Measurements from ENCODE around the gene NAV2.

Gene NAV2

GRCh38 chr11:19963697-19964387 lies 251.2 kb downstream of the NAV2 start:
- no peak overlapping the region for H3K9ac ChIP-seq (ENCODE audit: low read length)
- no peak overlapping the region for H4K91ac ChIP-seq (ENCODE audit: low read depth, low read length)
- no peak overlapping the region for H3K4me2 ChIP-seq (ENCODE audit: low read length)
- peaks cover 3 to 8% of the 10 kb centered on the region in 2 experiments for H3K4me1 ChIP-seq (ENCODE audit: control insufficient read depth in 1 of 2, insufficient read depth in 2 of 2, low read length in 2 of 2)
- peaks cover 2% of the 10 kb centered on the region for H3K9me3 ChIP-seq (ENCODE audit: insufficient read depth, low read depth, low read length)
- H4K12ac ChIP-seq (ENCODE audit: low read depth, low read length): no peak overlapping the region
- no CpG with 5 or more reads among the region's 13 CpGs for WGBS (ENCODE audit: extremely low coverage, insufficient coverage, insufficient read length)
- no peak overlapping the region for H2AK5ac ChIP-seq (ENCODE audit: low read length)
- H3K4me3 ChIP-seq (ENCODE audit: low read depth, low read length): no peak overlapping the region
- H3K79me2 ChIP-seq (ENCODE audit: control insufficient read depth, insufficient read depth, low read length, poor library complexity): no peaks in the 10 kb centered on the region
- no peak overlapping the region for H3K27ac ChIP-seq (ENCODE audit: low read depth, low read length)
- no peak overlapping the region for H3K4ac ChIP-seq (ENCODE audit: low read depth, low read length)
- no peak overlapping the region for H2BK5ac ChIP-seq (ENCODE audit: low read depth, low read length, poor library complexity)
- peak; percentile 44 to 69 for DNase-seq
- H3K79me1 ChIP-seq (ENCODE audit: low read length): no peaks in the 10 kb centered on the region
- H3K36me3 ChIP-seq (ENCODE audit: control insufficient read depth in 1 of 2, insufficient read depth in 2 of 2, low read length in 2 of 2): no peaks in the 10 kb centered on the region
- H3K14ac ChIP-seq (ENCODE audit: low read length): no peak overlapping the region
- no peak overlapping the region for H2AFZ ChIP-seq (ENCODE audit: insufficient read depth, low read length, poor library complexity)
- no peak overlapping the region for H3K18ac ChIP-seq (ENCODE audit: low read length)
- no peak overlapping the region for H3K23ac ChIP-seq (ENCODE audit: low read length)
- no peak overlapping the region for H2BK120ac ChIP-seq (ENCODE audit: insufficient read depth, low read length, poor library complexity)
- no peak overlapping the region for H2BK12ac ChIP-seq (ENCODE audit: low read length)
- no peaks in the 10 kb centered on the region for H3K27me3 ChIP-seq (ENCODE audit: insufficient read depth, low read length)
- no peak overlapping the region for H4K8ac ChIP-seq (ENCODE audit: low read depth, low read length)

- Histone ChIP-seq H3K23ac (ENCODE audit: low read length) (no peak overlapping the region), H3K27me3 (ENCODE audit: insufficient read depth, low read length) (no peaks in the 10 kb centered on the region), H3K9ac (ENCODE audit: low read length) (no peak overlapping the region), H2BK5ac (ENCODE audit: low read depth, low read length, poor library complexity) (no peak overlapping the region), H3K9me3 (ENCODE audit: insufficient read depth, low read depth, low read length) (peaks cover 2% of the 10 kb centered on the region), H2BK120ac (ENCODE audit: insufficient read depth, low read length, poor library complexity) (no peak overlapping the region), H4K8ac (ENCODE audit: low read depth, low read length) (no peak overlapping the region), H2AFZ (ENCODE audit: insufficient read depth, low read length, poor library complexity) (no peak overlapping the region), H4K91ac (ENCODE audit: low read depth, low read length) (no peak overlapping the region), H3K36me3 (ENCODE audit: control insufficient read depth in 1 of 2, insufficient read depth in 2 of 2, low read length in 2 of 2) (no peaks in the 10 kb centered on the region), H3K4me3 (ENCODE audit: low read depth, low read length) (no peak overlapping the region), H2AK5ac (ENCODE audit: low read length) (no peak overlapping the region), H3K4me1 (ENCODE audit: control insufficient read depth in 1 of 2, insufficient read depth in 2 of 2, low read length in 2 of 2) (peaks cover 3 to 8% of the 10 kb centered on the region in 2 experiments), H3K27ac (ENCODE audit: low read depth, low read length) (no peak overlapping the region), H3K79me1 (ENCODE audit: low read length) (peaks cover 2% of the 10 kb centered on the region), H3K4me2 (ENCODE audit: low read length) (no peak overlapping the region), H3K18ac (ENCODE audit: low read length) (no peak overlapping the region), H3K4ac (ENCODE audit: low read depth, low read length) (no peak overlapping the region), H2BK12ac (ENCODE audit: low read length) (no peak overlapping the region), H3K79me2 (ENCODE audit: control insufficient read depth, insufficient read depth, low read length, poor library complexity) (no peaks in the 10 kb centered on the region), H4K12ac (ENCODE audit: low read depth, low read length) (no peak overlapping the region), H3K14ac (ENCODE audit: low read length) (no peak overlapping the region)
- DNase-seq: no peak
- no CpG with 5 or more reads among the region's 4 CpGs for WGBS (ENCODE audit: extremely low coverage, insufficient coverage, insufficient read length)
Observed at GRCh38 chr11:19966441-19966840, 253.8 kb downstream of the NAV2 start.

GRCh38 chr11:19966927-19967326 lies 254.3 kb downstream of the NAV2 start:
- Histone ChIP-seq H3K27ac (ENCODE audit: low read depth, low read length) (no peak overlapping the region), H2AFZ (ENCODE audit: insufficient read depth, low read length, poor library complexity) (no peak overlapping the region), H4K12ac (ENCODE audit: low read depth, low read length) (no peak overlapping the region), H3K36me3 (ENCODE audit: control insufficient read depth in 1 of 2, insufficient read depth in 2 of 2, low read length in 2 of 2) (no peaks in the 10 kb centered on the region), H3K4ac (ENCODE audit: low read depth, low read length) (no peak overlapping the region), H2BK120ac (ENCODE audit: insufficient read depth, low read length, poor library complexity) (no peak overlapping the region), H3K23ac (ENCODE audit: low read length) (no peak overlapping the region), H3K9me3 (ENCODE audit: insufficient read depth, low read depth, low read length) (peaks cover 2% of the 10 kb centered on the region), H3K4me3 (ENCODE audit: low read depth, low read length) (no peak overlapping the region), H3K4me2 (ENCODE audit: low read length) (no peak overlapping the region), H3K4me1 (ENCODE audit: control insufficient read depth in 1 of 2, insufficient read depth in 2 of 2, low read length in 2 of 2) (peaks cover 3 to 8% of the 10 kb centered on the region in 2 experiments), H3K27me3 (ENCODE audit: insufficient read depth, low read length) (no peaks in the 10 kb centered on the region), H3K79me2 (ENCODE audit: control insufficient read depth, insufficient read depth, low read length, poor library complexity) (no peaks in the 10 kb centered on the region), H2BK5ac (ENCODE audit: low read depth, low read length, poor library complexity) (no peak overlapping the region), H4K91ac (ENCODE audit: low read depth, low read length) (no peak overlapping the region), H3K18ac (ENCODE audit: low read length) (no peak overlapping the region), H2BK12ac (ENCODE audit: low read length) (no peak overlapping the region), H3K14ac (ENCODE audit: low read length) (no peak overlapping the region), H2AK5ac (ENCODE audit: low read length) (no peak overlapping the region), H4K8ac (ENCODE audit: low read depth, low read length) (no peak overlapping the region), H3K9ac (ENCODE audit: low read length) (no peak overlapping the region), H3K79me1 (ENCODE audit: low read length) (peaks cover 2% of the 10 kb centered on the region)
- no peak for DNase-seq
- WGBS (ENCODE audit: extremely low coverage, insufficient coverage, insufficient read length): no CpG with 5 or more reads among the region's 4 CpGs

- no peak overlapping the region for H3K23ac ChIP-seq (ENCODE audit: low read length)
- no peak overlapping the region for H3K9ac ChIP-seq (ENCODE audit: low read length)
- peaks cover 2% of the 10 kb centered on the region for H3K79me1 ChIP-seq (ENCODE audit: low read length)
- H3K27ac ChIP-seq (ENCODE audit: low read depth, low read length): no peak overlapping the region
- no peak overlapping the region for H4K91ac ChIP-seq (ENCODE audit: low read depth, low read length)
- H3K4me2 ChIP-seq (ENCODE audit: low read length): no peak overlapping the region
- no peak overlapping the region for H2AFZ ChIP-seq (ENCODE audit: insufficient read depth, low read length, poor library complexity)
- no peaks in the 10 kb centered on the region for H3K79me2 ChIP-seq (ENCODE audit: control insufficient read depth, insufficient read depth, low read length, poor library complexity)
- no peak overlapping the region for H3K18ac ChIP-seq (ENCODE audit: low read length)
- no peak overlapping the region for H2AK5ac ChIP-seq (ENCODE audit: low read length)
- WGBS (ENCODE audit: extremely low coverage, insufficient coverage, insufficient read length): no CpG with 5 or more reads among the region's 2 CpGs
- H4K8ac ChIP-seq (ENCODE audit: low read depth, low read length): no peak overlapping the region
- no peak overlapping the region for H4K12ac ChIP-seq (ENCODE audit: low read depth, low read length)
- H3K14ac ChIP-seq (ENCODE audit: low read length): no peak overlapping the region
- H3K27me3 ChIP-seq (ENCODE audit: insufficient read depth, low read length): no peaks in the 10 kb centered on the region
- H2BK12ac ChIP-seq (ENCODE audit: low read length): no peak overlapping the region
- peaks cover 2% of the 10 kb centered on the region for H3K9me3 ChIP-seq (ENCODE audit: insufficient read depth, low read depth, low read length)
- H2BK120ac ChIP-seq (ENCODE audit: insufficient read depth, low read length, poor library complexity): no peak overlapping the region
- DNase-seq: peak; percentile 59 to 84
- H2BK5ac ChIP-seq (ENCODE audit: low read depth, low read length, poor library complexity): no peak overlapping the region
- H3K36me3 ChIP-seq (ENCODE audit: control insufficient read depth in 1 of 2, insufficient read depth in 2 of 2, low read length in 2 of 2): no peaks in the 10 kb centered on the region
- no peak overlapping the region for H3K4ac ChIP-seq (ENCODE audit: low read depth, low read length)
- no peak overlapping the region for H3K4me3 ChIP-seq (ENCODE audit: low read depth, low read length)
- H3K4me1 ChIP-seq (ENCODE audit: control insufficient read depth in 1 of 2, insufficient read depth in 2 of 2, low read length in 2 of 2): peaks cover 4 to 10% of the 10 kb centered on the region in 2 experiments
Observed at GRCh38 chr11:19967787-19968186, 255.2 kb downstream of the NAV2 start.

Measured in trophoblast cell (in vitro differentiated cells and primary cell).